Measurements from ENCODE around the gene RASSF4.

RASSF4 gene

DNA sequence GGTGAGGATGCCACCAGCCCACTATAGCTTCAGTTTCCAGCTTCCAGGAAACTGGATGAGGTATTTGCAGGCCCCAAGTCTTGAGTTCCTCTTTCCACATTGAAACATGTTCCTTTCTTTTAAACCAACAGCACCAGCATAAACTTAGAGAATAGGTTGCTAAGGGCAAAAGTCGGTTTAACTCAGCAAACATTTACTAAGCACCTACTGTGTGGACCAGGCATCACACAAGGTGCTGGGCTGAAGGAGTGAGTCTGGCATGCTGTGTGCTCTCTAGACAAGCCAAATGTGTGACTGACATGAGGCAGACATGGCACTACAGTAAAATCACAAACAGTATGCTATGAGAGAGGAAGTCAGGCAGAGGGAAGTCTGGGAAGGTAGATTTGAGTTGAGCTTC is 11.0 kb upstream of the RASSF4 start:
- DNase-seq (ENCODE audit: low read depth) = no peak

DNA sequence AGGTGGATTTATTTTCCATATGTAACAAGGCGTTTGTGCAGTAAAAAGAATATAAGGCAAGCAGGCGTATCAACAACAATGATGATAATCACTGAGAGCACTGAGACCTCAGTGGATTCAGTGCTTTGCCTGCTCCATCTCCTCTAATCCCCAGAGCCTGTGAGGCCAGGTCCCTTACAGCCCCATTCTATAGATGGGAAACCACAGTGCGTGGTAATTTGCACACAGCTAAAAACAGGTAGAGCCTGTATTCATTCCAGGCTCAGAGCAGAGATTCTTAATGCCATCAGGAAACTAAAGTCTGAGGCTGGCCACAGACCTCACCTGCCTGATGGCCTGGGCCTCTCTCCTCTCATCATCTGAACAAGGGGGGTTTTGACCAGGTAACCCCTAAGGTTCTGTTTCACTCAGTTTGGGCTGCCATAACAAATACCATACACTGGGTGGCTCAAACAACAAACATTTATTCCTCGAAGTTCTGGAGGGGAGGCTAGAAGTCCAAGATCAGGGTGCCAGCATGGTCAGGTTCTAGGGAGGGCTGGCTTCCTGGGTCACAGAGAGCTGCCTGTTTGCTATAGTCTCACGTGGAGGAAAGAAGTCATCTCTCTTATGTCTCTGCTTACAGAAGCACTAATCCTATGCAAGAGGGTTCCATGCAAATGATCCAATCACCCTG is 10.3 kb upstream of the RASSF4 start:
- DNase-seq (ENCODE audit: low read depth) = no peak

DNA sequence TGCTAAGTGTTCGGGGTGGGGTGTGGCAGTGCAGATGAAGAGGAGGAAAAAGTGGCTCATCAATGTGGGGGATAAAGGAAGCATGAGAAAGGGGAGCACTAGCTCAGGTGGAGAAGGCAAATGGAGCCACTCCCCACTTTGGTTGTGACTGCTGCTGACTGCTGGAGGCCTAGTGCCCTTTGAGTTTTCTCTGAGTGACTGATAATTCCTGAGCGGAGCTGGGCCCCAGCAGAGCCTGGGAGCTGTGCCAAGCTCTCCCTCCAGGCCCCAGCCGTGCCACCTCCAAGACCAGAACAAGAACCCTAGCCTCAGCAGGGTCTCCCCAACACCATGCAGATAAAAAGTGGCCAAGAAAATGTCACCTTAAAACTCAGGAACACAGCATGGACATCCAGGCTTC is 9.7 kb upstream of the RASSF4 start:
- DNase-seq (ENCODE audit: low read depth) = no peak

DNA sequence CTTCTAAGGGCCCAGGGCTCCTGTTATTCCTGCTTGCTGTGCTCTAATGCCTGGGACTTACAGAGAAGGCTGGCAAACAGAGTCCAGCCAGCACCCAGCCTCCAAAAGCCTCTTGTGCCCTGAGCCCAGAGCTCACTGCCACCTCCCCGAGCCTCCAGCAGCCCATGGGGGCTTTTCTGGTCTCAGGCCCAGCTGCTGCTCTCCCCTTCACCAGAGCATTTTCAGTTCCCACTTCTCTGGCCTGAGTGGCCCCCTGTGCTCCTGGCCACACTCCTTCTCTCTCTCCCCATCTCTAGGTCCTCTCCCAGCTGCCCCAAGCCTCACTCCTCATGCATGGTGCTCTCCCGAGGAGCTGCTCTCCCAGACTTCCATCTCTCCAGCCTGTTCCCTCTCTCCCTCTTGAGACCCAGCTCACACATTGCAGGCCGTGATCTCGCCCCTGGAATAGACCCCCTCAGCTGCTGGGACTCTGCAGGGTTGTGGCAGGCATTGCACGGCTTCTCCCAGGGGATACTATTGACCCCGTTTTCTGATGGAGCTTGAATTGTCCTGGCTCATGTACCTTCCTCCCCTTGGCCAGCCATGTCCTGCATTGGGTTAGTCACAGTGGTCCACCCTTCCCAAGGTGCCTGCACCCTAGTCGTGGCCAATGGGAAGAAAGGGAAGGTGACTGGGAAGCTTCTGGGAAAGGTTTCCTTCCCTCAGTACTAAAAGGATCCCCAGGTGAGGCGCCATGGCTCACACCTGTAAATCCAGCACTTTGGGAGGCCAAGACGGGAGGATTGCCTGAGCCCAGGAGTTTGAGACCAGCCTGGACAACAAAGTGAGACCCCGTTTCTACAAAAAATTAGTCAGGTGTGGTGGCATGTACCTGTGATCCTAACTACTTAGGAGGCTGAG is 9.0 kb upstream of the RASSF4 start:
- DNase-seq (ENCODE audit: low read depth) = no peak

- DNase-seq (ENCODE audit: low read depth) = no peak
Measured at GRCh38 chr10:44951576-44952226, 7.9 kb upstream of the RASSF4 start.

DNA sequence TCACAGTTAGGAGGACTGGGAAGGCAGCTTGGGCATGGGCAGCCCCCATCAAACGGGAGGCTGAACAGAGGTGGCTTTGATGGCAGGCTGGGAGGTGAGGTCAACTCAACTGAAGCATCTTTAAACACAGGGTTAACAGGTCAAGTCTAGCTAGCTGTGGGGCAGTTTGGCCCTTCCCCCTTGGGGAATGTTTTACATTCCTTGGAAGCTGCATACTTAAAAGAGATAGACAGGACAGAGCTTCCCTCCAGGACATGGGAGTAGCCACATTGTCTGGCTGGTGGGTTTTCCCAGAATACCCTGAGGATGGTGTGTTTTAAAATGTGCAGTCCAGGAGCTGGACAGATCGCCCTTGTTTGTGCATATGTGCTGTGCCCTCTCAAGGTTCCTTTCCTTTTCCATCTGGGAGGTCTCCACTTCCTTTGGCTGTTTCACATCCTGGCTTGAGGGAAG is 6.8 kb upstream of the RASSF4 start:
- DNase-seq (ENCODE audit: low read depth) = no peak

DNA sequence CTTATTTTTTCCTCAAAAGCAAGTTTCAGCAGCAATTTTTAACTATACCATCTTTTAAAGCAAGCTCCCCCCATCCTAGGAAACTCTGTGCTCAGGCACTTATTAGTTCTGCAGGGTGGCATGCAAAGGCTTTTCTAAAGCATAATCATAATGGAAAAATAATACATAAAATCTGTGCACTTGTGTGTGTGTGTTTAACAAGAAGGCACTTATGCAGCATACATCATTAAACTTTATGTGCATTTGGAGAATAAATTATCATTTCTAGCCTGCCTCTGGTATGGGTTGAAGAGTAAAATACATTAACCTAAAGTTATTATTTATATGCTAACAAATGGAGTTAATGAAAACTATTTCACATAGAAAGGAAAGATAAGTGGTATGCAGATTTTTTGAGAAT is 5.6 kb upstream of the RASSF4 start:
- no peak for DNase-seq (ENCODE audit: low read depth)

DNA sequence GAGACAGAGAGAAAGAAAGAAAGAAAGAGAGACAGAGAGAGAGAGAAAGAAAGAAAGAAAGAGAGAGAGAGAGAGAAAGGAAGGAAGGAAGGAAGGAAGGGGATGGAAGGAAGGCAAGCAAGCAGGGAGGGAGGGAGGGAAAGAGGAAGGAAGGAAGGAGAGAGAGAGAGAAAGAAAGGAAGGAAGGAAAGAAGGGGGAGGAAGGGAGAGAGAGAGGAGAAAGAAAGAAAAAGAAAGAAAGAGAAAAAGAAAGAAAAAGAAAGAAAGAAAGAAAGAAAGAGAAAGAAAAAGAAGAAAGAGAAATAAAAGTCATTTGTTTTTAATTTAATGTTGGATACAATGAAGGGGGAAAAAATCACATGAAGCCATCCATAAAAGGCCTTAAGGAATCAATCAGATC is 4.6 kb upstream of the RASSF4 start:
- no peak for DNase-seq (ENCODE audit: low read depth)

GRCh38 chr10:44955413-44956070 is 4.1 kb upstream of the RASSF4 start:
- DNase-seq (ENCODE audit: low read depth) = no peak

GRCh38 chr10:44956226-44956625 is 3.4 kb upstream of the RASSF4 start:
- no peak for DNase-seq (ENCODE audit: low read depth)

- DNase-seq (ENCODE audit: low read depth) = no peak
Measured at GRCh38 chr10:44956717-44957706, 2.6 kb upstream of the RASSF4 start.

- no peak for DNase-seq (ENCODE audit: low read depth)
Measured at GRCh38 chr10:44958196-44958897, 1.3 kb upstream of the RASSF4 start.

- no peak for DNase-seq (ENCODE audit: low read depth)
Measured at GRCh38 chr10:44958898-44959246, 730 bp upstream of the RASSF4 start.

GRCh38 chr10:44960088-44960460 is 472 bp downstream of the RASSF4 start:
- no peak for DNase-seq (ENCODE audit: low read depth)

GRCh38 chr10:44960482-44961229 is 1.1 kb downstream of the RASSF4 start:
- no peak for DNase-seq (ENCODE audit: low read depth)

GRCh38 chr10:44961230-44961571 is 1.6 kb downstream of the RASSF4 start:
- DNase-seq (ENCODE audit: low read depth) = no peak

GRCh38 chr10:44961931-44962750 is 2.5 kb downstream of the RASSF4 start:
- no peak for DNase-seq (ENCODE audit: low read depth)

DNA sequence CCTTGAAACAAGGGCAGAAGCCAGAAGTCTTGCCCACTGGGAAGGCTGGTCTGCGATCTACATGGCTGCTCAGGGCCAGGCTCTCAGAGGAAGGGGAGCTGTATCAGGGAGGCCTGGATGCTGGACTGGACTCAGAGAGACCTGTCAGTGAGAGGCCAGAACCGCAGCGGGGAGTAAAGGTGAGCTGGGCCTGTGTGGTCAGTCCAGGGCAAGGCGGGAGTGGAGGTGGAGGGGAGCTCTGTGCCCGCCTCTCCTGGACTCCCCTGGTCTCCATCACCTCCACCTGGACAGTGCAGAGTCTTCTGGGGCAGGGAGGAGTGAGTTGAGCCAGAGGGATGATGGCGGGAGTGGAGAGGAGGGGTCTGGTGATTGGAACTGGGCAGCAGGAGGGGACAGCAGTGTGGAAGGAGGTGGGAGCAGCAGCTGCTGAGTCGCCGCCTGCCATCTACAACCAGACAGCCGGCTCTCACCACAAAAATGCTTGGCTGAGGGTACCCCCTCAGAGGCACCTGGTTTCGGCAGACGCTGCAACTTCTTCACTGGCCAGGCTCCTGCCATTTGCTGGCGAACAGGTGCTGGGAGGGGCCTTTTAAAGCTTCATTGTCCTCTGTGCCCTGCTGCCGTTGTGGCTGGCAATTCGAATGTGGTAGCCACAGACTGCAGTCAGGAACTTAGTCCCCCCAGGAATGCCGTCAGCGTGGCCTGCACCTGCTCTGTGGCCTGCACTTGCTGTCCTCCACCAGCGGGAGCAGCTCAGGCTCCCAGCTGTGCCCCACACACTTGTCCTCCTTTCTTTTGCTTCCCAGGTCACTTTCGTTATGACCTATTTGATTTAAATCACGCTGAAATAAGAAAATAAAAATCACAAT is 3.5 kb downstream of the RASSF4 start:
- no peak for DNase-seq (ENCODE audit: low read depth)
